Cardiac fibroblast (primary cell): ENCODE measurements around the gene HID1.

Source experiments
- DNase-seq, 2 donors: peaks; one replicate each; pipeline versions ENCODE4 v3.0.0 to v3.0.0-alpha.2; 2010; ENCODE audit warnings: low read depth in 2 of 2
- H3K4me3 ChIP-seq, 2 donors: replicated peaks in 1 of 2; 1 replicate in 1 of 2; 2 replicates in 1 of 2; pipeline ENCODE4 v1.5.1; 2011; ENCODE audit warnings: low read depth in 2 of 2, low read length in 2 of 2, mild to moderate bottlenecking in 2 of 2, moderate library complexity in 1 of 2
- CTCF ChIP-seq: IDR thresholded peaks from one replicate; pipeline ENCODE4 v1.5.1; 2011; ENCODE audit warnings: low read depth, mild to moderate bottlenecking, low read length, inconsistent platforms

HID1 gene

GRCh38 chr17:74937064-74938051 is 35.2 kb downstream of the HID1 start:
- no peak for DNase-seq
- TF ChIP-seq CTCF: no peak

GRCh38 chr17:74936470-74936799 is 36.1 kb downstream of the HID1 start:
- TF ChIP-seq CTCF: no peak
- no peak for DNase-seq
- H3K4me3 ChIP-seq: no peak overlapping the region

More at GRCh38 chr17:74937064-74938051, 35.2 kb downstream of the HID1 start:
- no peak overlapping the region for H3K4me3 ChIP-seq

GRCh38 chr17:74935585-74936469 is 36.7 kb downstream of the HID1 start, which contains the start of gene OTOP3:
TSS of gene OTOP3 (plus strand) at chr17:74935898. CDS start at chr17:74935922, 24 bp downstream.
- TF ChIP-seq CTCF: no peak
- H3K4me3 ChIP-seq: no peak within 1 kb of the TSS
- DNase-seq: no peak

GRCh38 chr17:74935048-74935447 is 37.5 kb downstream of the HID1 start:
- no peak overlapping the region for H3K4me3 ChIP-seq
- no peak for DNase-seq
- no peak for TF ChIP-seq CTCF

- H3K4me3 ChIP-seq: no peak overlapping the region
- no peak for DNase-seq
- no peak for TF ChIP-seq CTCF
Measured at GRCh38 chr17:74930535-74931036, 42.0 kb downstream of the HID1 start.

- no peak overlapping the region for H3K4me3 ChIP-seq
- no peak for DNase-seq
- no peak for TF ChIP-seq CTCF
Measured at GRCh38 chr17:74928786-74929185, 43.8 kb downstream of the HID1 start.
